Femur (tissue), 1 donor: ENCODE data around the gene DTL.

Source experiments
- DNase-seq: peaks from one replicate; pipeline ENCODE4 v3.0.0-alpha.2; 2017

DTL gene

DNA sequence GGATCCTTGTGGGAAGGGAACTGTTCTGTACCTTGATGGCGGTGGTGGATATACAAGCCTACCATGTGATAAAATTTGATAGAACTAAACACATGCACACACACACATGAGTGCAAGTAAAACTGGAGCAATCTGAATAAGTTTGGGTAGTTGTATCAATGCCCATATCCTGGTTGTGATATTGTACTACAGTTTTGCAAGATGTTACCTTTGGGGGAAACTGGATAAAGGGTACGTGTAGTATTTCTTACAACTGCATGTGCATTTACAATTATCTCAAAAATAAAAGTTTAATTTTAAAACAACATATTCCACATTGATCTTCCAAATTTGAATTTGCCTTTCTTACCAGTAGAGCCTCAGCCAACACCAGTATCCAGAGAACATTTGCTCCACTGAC, 99.6 kb downstream of the DTL start:
- DNase-seq = no peak

DNA sequence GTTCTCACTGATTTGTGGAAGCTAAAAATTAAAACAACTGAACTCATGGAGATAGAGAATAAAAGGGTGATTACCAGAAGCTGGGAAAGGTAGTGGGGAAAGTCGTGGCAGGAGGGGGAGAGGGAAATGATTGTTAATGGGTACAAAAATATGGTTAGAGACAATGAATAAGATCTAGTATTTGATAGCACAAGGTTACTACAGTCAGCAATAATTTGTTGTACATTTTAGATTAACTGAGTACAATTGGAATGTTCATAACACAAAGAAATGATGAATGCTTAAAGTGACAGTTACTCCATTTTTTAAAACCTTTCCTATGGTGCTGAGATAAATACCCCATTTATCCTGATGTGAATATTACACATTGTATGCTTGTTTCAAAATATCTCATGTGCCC, 102.3 kb downstream of the DTL start:
- DNase-seq = no peak

DNA sequence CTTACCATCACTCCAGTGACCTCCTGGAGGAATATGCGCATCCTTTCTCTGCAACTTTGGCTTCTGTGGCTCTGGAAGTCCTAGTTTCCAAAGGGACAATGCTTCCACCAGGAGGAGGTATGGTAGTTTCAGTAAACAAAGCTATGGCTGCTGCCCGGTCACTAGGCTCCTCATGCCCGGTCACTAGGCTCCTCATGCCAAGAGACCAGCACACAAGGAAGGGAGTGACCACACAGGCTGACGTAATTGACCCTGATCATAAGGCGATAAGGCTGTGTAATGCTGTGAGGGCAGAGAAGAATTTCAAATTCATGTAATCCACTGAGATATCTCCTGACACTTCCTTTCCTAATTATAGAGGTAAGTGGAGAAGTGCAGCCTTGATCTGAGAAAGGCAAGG, 102.9 kb downstream of the DTL start:
- DNase-seq = no peak

DNA sequence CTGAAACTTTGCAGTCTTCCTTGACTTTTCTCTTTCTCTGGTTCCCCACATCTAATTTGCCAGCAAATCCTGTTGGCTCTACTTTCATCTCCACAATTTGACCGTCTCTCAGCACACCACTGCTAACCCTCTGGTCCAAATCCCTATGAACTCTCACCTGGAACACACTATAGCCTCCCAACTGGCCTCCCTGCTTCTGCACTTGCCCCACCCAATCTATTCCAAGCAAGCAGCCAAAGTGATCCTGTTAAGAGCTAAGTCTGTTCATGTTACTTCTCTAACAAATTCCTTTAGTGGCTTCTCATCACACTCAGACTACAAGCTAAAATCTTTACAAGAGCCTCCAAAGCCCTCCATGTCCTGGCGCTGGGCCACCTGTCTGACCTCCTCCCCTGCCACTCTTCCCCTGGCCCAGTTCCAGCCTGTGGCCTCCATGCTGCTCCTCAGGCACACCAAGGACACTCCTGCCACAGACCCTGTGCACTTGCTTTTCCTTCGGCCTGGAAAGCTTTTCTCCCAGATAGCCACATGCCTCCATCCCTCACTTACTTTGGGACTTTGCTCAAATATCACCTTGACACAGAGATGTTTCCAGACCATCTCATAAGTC, 104.1 kb downstream of the DTL start:
- DNase-seq = no peak

DNA sequence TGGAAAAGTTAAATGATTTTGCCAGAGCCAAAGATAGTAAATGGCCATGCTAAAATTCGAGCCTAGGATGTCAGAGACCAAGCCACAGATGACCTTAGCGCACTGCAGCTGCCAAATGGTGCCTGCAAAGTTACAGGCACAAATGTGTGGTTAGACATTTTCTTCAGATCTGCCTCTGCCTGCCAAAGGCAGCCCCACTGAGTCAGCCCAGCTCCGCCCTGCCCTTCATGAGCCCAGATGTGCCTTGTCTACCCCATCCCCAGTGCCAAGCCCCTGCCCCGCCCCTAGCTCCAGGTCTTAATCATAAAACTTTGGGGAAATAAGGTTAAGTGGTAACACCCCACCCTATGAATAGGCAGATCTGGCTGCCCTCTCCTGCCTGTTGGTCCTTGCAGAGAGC, 105.9 kb downstream of the DTL start:
- no peak for DNase-seq

DNA sequence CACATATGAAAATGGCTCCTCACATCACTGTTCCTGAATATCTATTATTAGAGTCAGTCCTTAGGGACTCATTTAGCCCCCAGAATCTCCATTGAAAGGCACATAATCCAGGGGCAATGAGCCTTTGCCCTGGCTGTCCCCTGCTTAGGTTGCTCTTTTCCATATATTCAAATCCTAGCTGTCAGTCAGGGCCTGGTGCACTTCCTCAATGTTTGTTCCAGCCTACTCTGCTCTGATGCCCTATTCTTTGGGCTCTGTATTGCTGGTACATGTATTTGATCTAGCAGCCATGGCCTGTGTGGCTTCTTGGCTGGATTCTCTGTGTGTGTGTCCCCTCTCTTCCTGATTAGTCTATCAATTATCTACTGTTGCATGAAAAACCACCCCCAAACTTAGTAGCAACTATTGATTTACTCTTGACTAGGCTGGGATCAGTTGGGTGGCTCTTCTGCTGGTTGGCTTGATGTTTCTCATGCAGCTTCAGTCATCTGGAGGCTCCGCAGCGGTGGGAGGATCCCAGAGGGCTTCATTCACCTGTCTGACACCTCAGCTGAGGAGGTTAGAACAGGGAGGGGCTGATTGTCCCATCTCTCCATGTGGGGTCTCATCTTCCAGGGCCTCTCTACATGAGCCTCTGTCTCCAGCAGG, 107.5 kb downstream of the DTL start:
- DNase-seq = no peak

DNA sequence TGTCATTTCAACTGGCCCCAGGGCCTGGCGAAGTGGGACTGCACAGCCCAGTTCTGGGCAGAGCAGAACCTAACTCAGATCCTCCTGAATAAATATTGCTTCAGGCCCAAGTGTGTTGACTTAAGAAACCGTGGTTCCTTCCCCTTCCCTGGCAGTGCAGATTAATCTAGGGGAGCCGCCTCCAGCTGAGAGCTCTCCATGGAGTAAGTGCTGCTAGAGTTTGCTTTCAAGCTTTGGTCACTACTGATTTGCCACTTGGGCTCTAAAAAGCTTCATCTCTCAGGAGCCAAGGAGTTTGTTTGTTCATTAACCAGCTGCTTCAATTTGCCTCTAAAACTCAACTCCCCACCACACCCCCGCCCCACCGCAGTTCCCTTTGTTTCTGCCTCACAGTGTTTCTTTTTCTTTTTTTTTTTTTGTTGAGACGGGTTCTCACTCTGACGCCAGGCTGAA, 112.1 kb downstream of the DTL start:
- DNase-seq = no peak

DNA sequence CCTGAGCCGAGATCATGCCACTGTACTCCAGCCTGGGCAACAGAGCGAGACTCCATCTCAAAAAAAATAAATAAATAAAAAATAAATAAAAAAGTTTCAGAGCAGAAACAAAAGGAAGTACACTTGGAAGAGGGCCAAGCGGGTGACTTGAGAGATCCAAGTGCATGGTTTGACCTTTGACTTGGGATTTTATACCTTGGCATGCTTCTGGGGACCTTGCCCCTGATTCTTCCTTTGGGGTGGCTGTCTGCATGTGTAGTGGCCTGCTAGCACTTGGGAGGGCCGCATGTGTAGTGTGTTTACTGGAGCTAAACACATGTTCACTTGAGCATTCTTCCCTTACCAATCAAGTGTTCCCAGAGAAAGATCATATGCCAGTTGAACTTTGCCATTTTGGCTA, 114.0 kb downstream of the DTL start:
- no peak for DNase-seq

DNA sequence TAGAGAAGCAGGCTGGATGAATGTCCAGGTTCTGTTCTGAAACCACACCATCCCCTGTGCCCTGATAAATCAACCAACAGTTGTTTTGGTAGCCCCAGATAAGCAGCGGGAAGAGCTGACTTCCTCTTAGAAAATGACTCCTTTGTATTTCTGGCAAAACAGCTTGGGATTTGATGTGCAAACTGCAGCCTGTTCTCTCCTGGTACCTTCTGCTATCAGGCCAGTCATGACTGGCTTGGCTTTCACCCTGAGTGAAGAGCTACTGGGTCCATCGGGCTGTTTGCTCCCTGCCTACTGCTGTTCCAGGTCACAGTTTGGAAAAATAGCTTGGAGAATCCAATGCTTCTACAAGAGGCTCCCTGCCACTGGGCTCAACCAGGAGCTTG, 116.8 kb downstream of the DTL start:
- DNase-seq = no peak

DNA sequence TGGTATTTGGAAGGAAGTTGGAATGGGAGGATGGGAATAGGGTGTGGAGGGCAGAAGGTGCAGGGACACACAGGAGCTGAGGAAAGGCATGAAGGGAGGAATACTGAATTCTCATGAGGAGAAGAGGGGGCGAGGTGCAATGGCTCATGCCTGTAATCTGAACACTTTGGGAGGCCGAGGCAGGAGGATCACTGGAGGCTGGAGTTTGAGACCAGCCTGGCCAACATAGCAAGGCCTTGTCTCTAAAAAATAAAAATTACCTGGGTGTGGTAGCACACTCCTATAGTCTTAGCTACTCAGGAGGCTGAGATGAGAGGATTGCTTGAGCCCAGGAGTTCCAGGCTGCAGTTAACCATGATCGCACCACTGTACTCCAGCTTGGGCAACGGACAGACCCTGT, 117.3 kb downstream of the DTL start:
- DNase-seq = no peak

DNA sequence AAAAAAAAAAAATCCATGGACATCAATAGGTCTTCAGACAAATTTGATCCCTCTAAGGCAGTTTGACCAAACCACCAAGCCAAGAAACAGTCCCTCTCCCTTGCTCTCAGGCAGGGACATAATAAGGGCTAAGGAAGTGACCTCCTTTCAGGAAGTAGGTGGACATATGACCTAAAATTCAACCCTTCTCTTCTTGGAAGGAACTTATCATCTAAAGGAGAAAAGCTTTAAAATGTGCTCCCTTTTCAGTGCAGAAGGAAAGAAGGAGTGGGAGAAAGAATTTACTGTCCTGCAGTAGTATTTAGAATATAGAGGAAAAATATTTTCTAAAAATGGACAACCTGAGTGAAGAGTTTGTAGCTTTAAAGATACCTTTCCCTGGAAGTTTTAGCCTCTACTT, 118.1 kb downstream of the DTL start:
- no peak for DNase-seq
